Effector memory CD4-positive, alpha-beta T cell (primary cell): Measurements from ENCODE around the gene RGS7.

Experiments used
- DNase-seq, 3 donors: peaks; one replicate each; pipeline ENCODE4 v3.0.0-alpha.2; 2020
- H3K27ac ChIP-seq: 2 replicates; pipeline ENCODE4 v1.7.0; 2013; ENCODE audit warnings: mild to moderate bottlenecking, low read length, moderate library complexity; ENCODE audit not compliant: insufficient read depth, poor library complexity, severe bottlenecking
- H3K27me3 ChIP-seq: replicated peaks from 2 replicates; pipeline ENCODE4 v1.7.0; 2013; ENCODE audit warnings: mild to moderate bottlenecking, low read length; ENCODE audit not compliant: insufficient read depth, control insufficient read depth, poor library complexity, severe bottlenecking
- H3K36me3 ChIP-seq: 2 replicates; pipeline ENCODE4 v1.7.0; 2013; ENCODE audit warnings: mild to moderate bottlenecking, low read length, moderate library complexity; ENCODE audit not compliant: control insufficient read depth, insufficient read depth
- H3K4me1 ChIP-seq: 2 replicates; pipeline ENCODE4 v1.7.0; 2013; ENCODE audit warnings: low read length, mild to moderate bottlenecking; ENCODE audit not compliant: control insufficient read depth, insufficient read depth, poor library complexity, severe bottlenecking
- H3K4me3 ChIP-seq: 2 replicates; pipeline ENCODE4 v1.7.0; 2013; ENCODE audit warnings: low read length, low read depth, mild to moderate bottlenecking; ENCODE audit not compliant: insufficient read depth, poor library complexity, severe bottlenecking
- H3K9me3 ChIP-seq: 2 replicates; pipeline ENCODE4 v1.7.0; 2013; ENCODE audit warnings: mild to moderate bottlenecking, low read length, moderate library complexity; ENCODE audit not compliant: control insufficient read depth

Gene RGS7

GRCh38 chr1:240965581-240966091 is 391.4 kb downstream of the RGS7 start:
- no peak for DNase-seq
- H3K4me1 ChIP-seq, result no peaks in the 10 kb centered on the region

DNA sequence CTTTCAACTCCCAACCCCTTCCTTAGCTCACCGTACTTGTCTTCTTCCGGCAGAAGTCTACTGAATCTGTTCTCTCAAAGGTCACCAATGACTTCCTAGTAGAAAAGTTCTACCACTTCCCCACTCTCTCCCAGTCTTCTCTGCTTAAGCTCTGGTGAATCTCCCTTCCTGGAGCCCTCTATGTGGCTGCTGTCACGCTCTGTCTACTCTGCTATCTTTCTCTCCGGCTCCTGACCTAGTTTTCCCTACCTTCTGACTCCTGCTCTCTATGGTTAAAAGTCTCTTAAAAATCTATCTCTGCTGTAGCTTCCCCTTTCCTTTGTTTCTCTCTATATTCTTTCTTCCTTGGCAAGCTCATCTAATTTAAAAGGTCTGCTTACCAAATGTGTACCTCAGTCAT is 394.9 kb downstream of the RGS7 start:
- no peak overlapping the region for H3K27ac ChIP-seq
- H3K4me1 ChIP-seq, result no peaks in the 10 kb centered on the region
- H3K27me3 ChIP-seq, result no peaks in the 10 kb centered on the region
- no peak for DNase-seq
- H3K9me3 ChIP-seq, result no peaks in the 10 kb centered on the region
- H3K36me3 ChIP-seq, result no peaks in the 10 kb centered on the region
- no peak overlapping the region for H3K4me3 ChIP-seq

More at GRCh38 chr1:240965581-240966091, 391.4 kb downstream of the RGS7 start:
- no peaks in the 10 kb centered on the region for H3K27me3 ChIP-seq
- no peaks in the 10 kb centered on the region for H3K36me3 ChIP-seq
- no peak overlapping the region for H3K27ac ChIP-seq
- no peaks in the 10 kb centered on the region for H3K9me3 ChIP-seq
- H3K4me3 ChIP-seq, result no peak overlapping the region

DNA sequence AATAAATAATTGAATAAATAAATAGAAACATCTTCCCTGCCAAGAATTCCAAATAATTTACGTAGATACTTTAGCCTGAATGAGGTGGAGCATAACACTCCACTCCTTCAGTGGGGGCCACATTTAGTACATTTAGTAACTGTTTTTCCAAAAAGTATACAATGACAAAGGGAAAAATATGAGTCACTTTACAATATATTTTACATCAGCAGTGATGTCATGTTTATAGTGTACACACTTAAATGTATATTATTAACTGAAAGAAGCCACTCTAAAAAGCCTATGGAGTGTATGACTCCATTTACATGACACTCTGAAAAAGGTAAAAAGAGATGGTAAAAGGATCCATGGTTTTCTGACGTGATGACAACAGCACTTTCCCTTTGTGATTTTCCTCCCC is 400.6 kb downstream of the RGS7 start:
- no peak for DNase-seq
- Histone ChIP-seq H3K27ac (no peak overlapping the region), H3K9me3 (no peaks in the 10 kb centered on the region), H3K4me1 (no peaks in the 10 kb centered on the region), H3K4me3 (no peak overlapping the region), H3K36me3 (no peaks in the 10 kb centered on the region), H3K27me3 (no peaks in the 10 kb centered on the region)

DNA sequence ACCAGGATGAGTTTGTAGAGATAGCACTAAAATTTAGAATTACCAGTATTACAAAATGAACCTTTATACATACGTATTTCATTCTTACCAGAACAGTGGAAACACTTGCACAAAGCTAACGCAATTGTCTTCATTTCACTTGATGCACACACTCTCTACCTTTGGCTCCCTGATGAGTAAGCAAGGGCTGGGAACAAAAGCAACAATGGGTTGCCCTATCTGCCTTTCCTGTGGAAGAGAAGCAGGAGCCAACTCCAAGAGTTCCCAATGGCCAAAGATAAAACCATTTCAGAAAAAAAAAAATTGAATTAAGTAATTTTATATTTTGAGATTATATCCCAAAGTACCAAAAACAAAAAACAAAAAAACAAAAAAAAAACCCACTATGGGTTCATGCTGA is 401.0 kb downstream of the RGS7 start:
- Histone ChIP-seq H3K27ac (no peak overlapping the region), H3K27me3 (no peaks in the 10 kb centered on the region)
- no peak for DNase-seq

DNA sequence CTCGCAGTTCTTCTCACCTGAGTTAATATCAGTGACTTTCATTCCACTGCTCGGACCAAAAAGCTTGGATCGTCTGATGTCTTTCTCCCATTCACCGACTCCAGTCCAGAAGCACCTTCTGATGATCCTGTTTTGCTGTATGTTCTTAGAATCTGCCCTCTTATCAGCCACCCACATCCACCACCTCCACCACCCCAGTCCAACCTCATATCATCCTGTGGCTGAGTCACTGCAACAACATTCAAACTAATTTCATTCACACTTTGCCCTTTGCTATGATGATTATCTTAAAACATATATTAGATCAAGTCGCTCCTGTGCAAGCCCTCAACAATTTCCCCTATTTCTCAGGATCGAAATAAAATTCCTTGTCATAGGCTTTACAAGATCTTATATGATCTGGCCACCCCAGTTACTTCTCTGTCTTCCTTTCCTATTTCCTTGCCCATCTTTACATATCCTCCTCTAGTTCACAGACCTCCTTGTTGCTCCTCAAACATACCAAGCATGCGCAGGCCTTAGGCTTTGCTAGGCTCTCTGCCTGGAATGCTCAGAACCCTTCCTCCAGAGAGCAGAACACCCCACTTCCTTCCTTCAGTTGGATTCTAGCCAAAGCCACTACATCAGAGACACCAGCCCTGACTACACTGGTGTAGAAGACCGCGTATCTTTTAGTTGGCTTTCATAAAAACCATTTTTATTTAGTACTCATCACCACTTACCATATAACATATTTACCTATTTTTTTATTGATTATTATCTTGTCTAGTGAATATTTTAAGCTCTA is 409.4 kb downstream of the RGS7 start:
- Histone ChIP-seq H3K27me3 (no peaks in the 10 kb centered on the region), H3K27ac (no peak overlapping the region), H3K4me1 (no peaks in the 10 kb centered on the region), H3K9me3 (no peaks in the 10 kb centered on the region), H3K36me3 (no peaks in the 10 kb centered on the region), H3K4me3 (no peak overlapping the region)
- DNase-seq, result no peak

More for the DNA sequence above, 401.0 kb downstream of the RGS7 start:
- no peaks in the 10 kb centered on the region for H3K4me1 ChIP-seq
- H3K36me3 ChIP-seq, result no peaks in the 10 kb centered on the region
- no peak overlapping the region for H3K4me3 ChIP-seq
- H3K9me3 ChIP-seq, result no peaks in the 10 kb centered on the region

- Histone ChIP-seq H3K4me3 (no peak overlapping the region), H3K9me3 (no peaks in the 10 kb centered on the region), H3K4me1 (no peaks in the 10 kb centered on the region), H3K27me3 (no peaks in the 10 kb centered on the region), H3K36me3 (no peaks in the 10 kb centered on the region), H3K27ac (no peak overlapping the region)
- DNase-seq, result no peak
Observed at GRCh38 chr1:240946926-240947325, 410.1 kb downstream of the RGS7 start.

GRCh38 chr1:240942901-240943300 is 414.1 kb downstream of the RGS7 start:
- no peak overlapping the region for H3K27ac ChIP-seq
- DNase-seq, result no peak
- no peaks in the 10 kb centered on the region for H3K27me3 ChIP-seq
- H3K4me3 ChIP-seq, result no peak overlapping the region
- no peaks in the 10 kb centered on the region for H3K4me1 ChIP-seq
- H3K36me3 ChIP-seq, result no peaks in the 10 kb centered on the region
- H3K9me3 ChIP-seq, result no peaks in the 10 kb centered on the region

- DNase-seq, result no peak
- Histone ChIP-seq H3K4me3 (no peak overlapping the region), H3K27ac (no peak overlapping the region), H3K4me1 (no peaks in the 10 kb centered on the region), H3K27me3 (no peaks in the 10 kb centered on the region), H3K36me3 (no peaks in the 10 kb centered on the region), H3K9me3 (no peaks in the 10 kb centered on the region)
Observed at GRCh38 chr1:240941701-240942370, 415.2 kb downstream of the RGS7 start.

DNA sequence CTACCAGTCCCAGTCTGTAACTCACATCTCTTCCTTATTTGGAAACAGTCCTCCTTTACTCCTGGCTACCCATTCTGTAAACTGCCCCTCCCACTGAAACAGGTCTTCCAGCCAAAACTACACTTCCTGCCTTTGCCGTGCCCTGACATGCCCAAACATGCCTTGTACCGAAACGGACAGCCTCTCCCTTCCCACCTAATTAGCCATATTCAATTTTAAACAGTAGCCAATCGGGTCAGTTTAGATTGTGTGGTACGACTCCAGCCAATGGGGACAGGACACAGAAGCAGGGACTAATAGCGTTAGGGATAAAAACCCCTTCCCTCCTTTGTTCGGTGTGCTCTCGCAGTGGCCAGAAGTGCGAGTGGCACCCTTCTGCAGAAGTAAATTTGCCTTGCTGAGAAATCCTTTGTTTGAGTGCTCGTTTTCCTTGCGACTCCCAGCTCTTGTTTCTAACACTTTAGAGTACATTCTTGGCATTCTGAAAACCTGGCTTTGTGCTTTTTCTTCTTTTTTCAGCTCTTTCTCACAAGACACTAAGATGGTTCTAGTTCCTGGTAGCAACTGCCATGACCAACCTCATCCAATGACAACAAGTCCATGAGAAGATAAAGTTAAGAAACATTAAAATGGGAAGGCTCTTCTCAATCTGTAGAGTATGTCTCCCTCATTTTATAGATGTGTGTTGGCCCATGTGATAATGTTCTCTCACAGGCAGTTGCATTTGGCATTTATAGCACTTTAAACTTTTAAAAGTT is 419.9 kb downstream of the RGS7 start:
- no peaks in the 10 kb centered on the region for H3K9me3 ChIP-seq
- no peak for DNase-seq
- H3K4me1 ChIP-seq, result no peaks in the 10 kb centered on the region
- no peak overlapping the region for H3K4me3 ChIP-seq
- no peak overlapping the region for H3K27ac ChIP-seq
- H3K27me3 ChIP-seq, result no peaks in the 10 kb centered on the region
- H3K36me3 ChIP-seq, result no peaks in the 10 kb centered on the region

DNA sequence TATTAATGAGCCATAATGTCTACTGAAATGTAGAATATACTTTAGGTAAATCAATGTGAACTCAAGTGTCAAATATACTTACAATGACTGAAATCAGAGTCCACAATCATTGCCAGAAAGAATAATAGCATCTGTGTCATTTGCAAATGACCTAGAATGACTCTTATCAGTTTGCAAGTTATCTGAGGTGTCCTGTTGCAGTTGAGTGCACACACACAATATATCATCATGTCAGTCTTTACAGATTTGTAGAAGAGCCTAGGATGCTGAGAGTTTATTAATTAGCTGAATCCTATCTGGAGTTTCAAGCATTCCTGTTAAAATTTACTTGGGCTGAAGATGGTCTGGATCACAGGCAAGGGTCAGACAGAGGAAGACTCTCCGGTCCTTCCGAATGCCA is 421.1 kb downstream of the RGS7 start:
- Histone ChIP-seq H3K4me3 (no peak overlapping the region), H3K9me3 (no peaks in the 10 kb centered on the region), H3K36me3 (no peaks in the 10 kb centered on the region), H3K4me1 (no peaks in the 10 kb centered on the region), H3K27ac (no peak overlapping the region), H3K27me3 (no peaks in the 10 kb centered on the region)
- DNase-seq, result no peak
